Ovary (tissue), 9 donors: Measurements from ENCODE around the gene TCF25. TPM values are rescaled to one million over a fixed set of nuclear protein-coding genes. Genes with fewer than 3 reads are reported as not detected.

ENCODE experiments used
- DNase-seq, 5 donors: peaks; one replicate each; pipeline ENCODE4 v3.0.0-alpha.2; 2019 to 2020
- H3K27ac ChIP-seq, 2 donors: fragments of 200-600 bp; one replicate each; pipeline versions ENCODE4 v1.5.1 to v1.8.0; 2019 to 2022
- H3K27me3 ChIP-seq: fragments of 200-600 bp; one replicate; pipeline ENCODE4 v1.8.0; 2022
- H3K36me3 ChIP-seq: fragments of 200-600 bp; sonication (generic); one replicate; pipeline ENCODE4 v1.5.1; 2019
- H3K4me1 ChIP-seq: one replicate; pipeline ENCODE4 v1.8.1; 2013; ENCODE audit warnings: mild to moderate bottlenecking, moderate library complexity; ENCODE audit not compliant: insufficient read depth
- H3K4me3 ChIP-seq: fragments of 200-600 bp; sonication (generic); one replicate; pipeline ENCODE4 v1.5.1; 2017
- H3K9me3 ChIP-seq, 2 donors: fragments of 200-600 bp in 1 of 2; sonication (generic) in 1 of 2; one replicate each; pipeline versions ENCODE4 v1.5.1 to v1.8.1; 2013 to 2019; ENCODE audit warnings: mild to moderate bottlenecking in 1 of 2, moderate library complexity in 1 of 2
- CTCF ChIP-seq, 3 donors: fragments of 450-650 bp in 2 of 3; fragments of 200-600 bp in 1 of 3; IDR thresholded peaks; one replicate each; pipeline versions ENCODE4 v1.5.1 to v1.8.0; 2016 to 2022; ENCODE audit warnings: antibody characterized with exemption in 3 of 3, mild to moderate bottlenecking in 1 of 3
- EP300 ChIP-seq: sonication (generic); formaldehyde crosslinking; IDR thresholded peaks from one replicate; pipeline ENCODE4 v1.6.1; 2017; ENCODE audit warnings: antibody characterized with exemption
- POLR2A ChIP-seq: fragments of 450-650 bp; IDR thresholded peaks from one replicate; pipeline ENCODE4 v1.6.1; 2017; ENCODE audit warnings: antibody characterized with exemption, mild to moderate bottlenecking, moderate library complexity
- WGBS, 3 donors: extraction: QIAGEN DNeasy Blood & Tissue Kit in 1 of 3; methylation state at CpG; one replicate each; pipeline versions ENCODE4 v1.1.5 to v1.1.7; 2013 to 2017; 5-methylcytosine and 5-hydroxymethylcytosine counted together
- intact Hi-C, 4 donors: fragments of 100-400 bp; cut with DNase I; formaldehyde crosslinking; loops; one replicate each; pipeline versions ENCODE4 v1.11.0 to v1.15.1; 2022 to 2023
- polyA plus RNA-seq, 2 donors: library from polyadenylated mRNA; stranded (reverse); fragments of 200-250 nt in 1 of 2; fragments of 350-450 nt in 1 of 2; fragmentation: Illumina TruSeq in 1 of 2; extraction: RNeasy Lipid Tissue Mini Kit (QIAGEN cat#74804) in 1 of 2; gene quantifications; one replicate each; pipeline ENCODE4 v1.2.3, GENCODE V29; 2013 to 2014
- total RNA-seq, 7 donors: library from RNA; depleted of rRNA in 2 of 7; stranded (reverse); fragments of >200 nt in 2 of 7; fragmentation: NEBNext Ultra II Directional in 3 of 7; extraction: Animal tissue kit (Norgen Biotek cat#: 25700) in 3 of 7; gene quantifications; one replicate each; pipeline versions ENCODE4 v1.1.0 to v1.2.4, GENCODE V29; 2016 to 2023
- donor health status: DM: no; HTN: no; CAD: no; lungs with moderate emphysema.
- donor health status: DM: no; HTN: no; CAD: no.
- donor health status: Bipolar disorder and iron deficiency.
- donor health status: DM: yes; HTN: yes; CAD: no.
- donor health status: DM: no; HTN: no; CAD: no.
- donor health status: DM: yes; HTN: yes; CAD: no.

TCF25 gene
- total and polyA plus RNA-seq, 9 donors, result 122 to 210 (median 185) TPM

GRCh38 chr16:89880477-89881367, 7.3 kb downstream of the TCF25 start:
- no peak for DNase-seq
- no peaks in the 10 kb centered on the region for H3K27me3 ChIP-seq
- H3K4me1 ChIP-seq, result no peaks in the 10 kb centered on the region
- no peak overlapping the region for H3K4me3 ChIP-seq
- no peak overlapping the region for H3K27ac ChIP-seq
- H3K36me3 ChIP-seq, result no peaks in the 10 kb centered on the region
- WGBS, 3 donors, result 74 to 83% (median 78%) methylated on average over 18 of the region's 18 CpGs
- TF ChIP-seq POLR2A (no peak), EP300 (no peak), CTCF (IDR thresholded peaks at IDR 0.05) (no peak)
- intact Hi-C loops, result no loop called here
- H3K9me3 ChIP-seq, result no peaks in the 10 kb centered on the region

GRCh38 chr16:89881368-89881730, 8.0 kb downstream of the TCF25 start:
- TF ChIP-seq EP300, result no peak
- TF ChIP-seq POLR2A, result no peak
- TF ChIP-seq CTCF (IDR thresholded peaks at IDR 0.05), result no peak
- no peak for DNase-seq
- H3K4me3 ChIP-seq, result no peak overlapping the region

GRCh38 chr16:89883346-89884040, 10.1 kb downstream of the TCF25 start:
- Histone ChIP-seq H3K36me3 (no peaks in the 10 kb centered on the region), H3K27ac (no peak overlapping the region), H3K27me3 (no peaks in the 10 kb centered on the region), H3K4me3 (no peak overlapping the region), H3K4me1 (no peaks in the 10 kb centered on the region), H3K9me3 (no peaks in the 10 kb centered on the region)
- intact Hi-C loops, result no loop called here
- no peak for DNase-seq
- WGBS, 3 donors, result 88 to 89% (median 88%) methylated on average over 28 of the region's 28 CpGs
- TF ChIP-seq POLR2A (no peak), CTCF (IDR thresholded peaks at IDR 0.05) (no peak), EP300 (no peak)

More at GRCh38 chr16:89881368-89881730, 8.0 kb downstream of the TCF25 start:
- Histone ChIP-seq H3K36me3 (no peaks in the 10 kb centered on the region), H3K27me3 (no peaks in the 10 kb centered on the region), H3K27ac (no peak overlapping the region), H3K4me1 (no peaks in the 10 kb centered on the region), H3K9me3 (no peaks in the 10 kb centered on the region)
- whole genome bisulfite sequencing, 3 donors, result 80 to 91% (median 86%) methylated on average over 6 of the region's 6 CpGs
- intact Hi-C loops, result no loop called here

GRCh38 chr16:89884041-89884421, 10.6 kb downstream of the TCF25 start:
- intact Hi-C loops, result no loop called here
- Histone ChIP-seq H3K27me3 (no peaks in the 10 kb centered on the region), H3K4me3 (no peak overlapping the region), H3K9me3 (no peaks in the 10 kb centered on the region), H3K27ac (no peak overlapping the region), H3K4me1 (no peaks in the 10 kb centered on the region), H3K36me3 (no peaks in the 10 kb centered on the region)
- DNase-seq, result no peak
- TF ChIP-seq CTCF (IDR thresholded peaks at IDR 0.05) (no peak), EP300 (no peak), POLR2A (no peak)
- WGBS, 3 donors, result 91 to 94% (median 93%) methylated on average over 8 of the region's 8 CpGs
